Lower lobe of right lung (tissue), 2 donors: ENCODE results near the gene MOSPD2. TPM values are rescaled to one million over a fixed set of nuclear protein-coding genes. Genes with fewer than 3 reads are reported as not detected.

Experiments
- ATAC-seq, 2 donors: fragments of 200-7000 bp; cut with Tn5 transposase; one replicate each; pipeline ENCODE4 v1.9.1; 2020 to 2022; ENCODE audit warnings: mild to moderate bottlenecking in 2 of 2, moderate library complexity in 2 of 2
- DNase-seq: peaks from one replicate; pipeline ENCODE4 v3.0.0-alpha.2; 2020
- H3K27ac ChIP-seq: fragments of 200-600 bp; one replicate; pipeline ENCODE4 v1.8.0; 2022
- H3K27me3 ChIP-seq: fragments of 200-600 bp; one replicate; pipeline ENCODE4 v1.8.0; 2022; ENCODE audit warnings: low read depth
- H3K36me3 ChIP-seq: fragments of 200-600 bp; one replicate; pipeline ENCODE4 v1.8.0; 2022; ENCODE audit warnings: mild to moderate bottlenecking
- H3K4me1 ChIP-seq: fragments of 200-600 bp; one replicate; pipeline ENCODE4 v1.8.0; 2022
- H3K4me3 ChIP-seq: fragments of 200-600 bp; one replicate; pipeline ENCODE4 v1.8.0; 2022; ENCODE audit warnings: mild to moderate bottlenecking
- H3K9me3 ChIP-seq: fragments of 200-600 bp; one replicate; pipeline ENCODE4 v1.8.0; 2022
- intact Hi-C: fragments of 100-400 bp; cut with DNase I; formaldehyde crosslinking; loops from one replicate; pipeline ENCODE4 v1.11.0; 2022
- total RNA-seq: library from RNA; stranded (reverse); fragmentation: NEBNext Ultra II Directional; extraction: Animal tissue kit (Norgen Biotek cat#: 25700); gene quantifications from one replicate; pipeline ENCODE4 v1.2.1, GENCODE V29; 2021
- TF ChIP-seq, protein P1 (sequence below): fragments of 200-600 bp; IDR thresholded peaks from one replicate; pipeline ENCODE4 v1.8.0; 2022; ENCODE audit warnings: antibody characterized with exemption, mild to moderate bottlenecking
- donor health status: DM: no; HTN: yes; CAD: no; lungs with severe emphysema.

The MOSPD2 gene
- total RNA-seq, 1 donor from 2014 or later, result 39.8 TPM

DNA sequence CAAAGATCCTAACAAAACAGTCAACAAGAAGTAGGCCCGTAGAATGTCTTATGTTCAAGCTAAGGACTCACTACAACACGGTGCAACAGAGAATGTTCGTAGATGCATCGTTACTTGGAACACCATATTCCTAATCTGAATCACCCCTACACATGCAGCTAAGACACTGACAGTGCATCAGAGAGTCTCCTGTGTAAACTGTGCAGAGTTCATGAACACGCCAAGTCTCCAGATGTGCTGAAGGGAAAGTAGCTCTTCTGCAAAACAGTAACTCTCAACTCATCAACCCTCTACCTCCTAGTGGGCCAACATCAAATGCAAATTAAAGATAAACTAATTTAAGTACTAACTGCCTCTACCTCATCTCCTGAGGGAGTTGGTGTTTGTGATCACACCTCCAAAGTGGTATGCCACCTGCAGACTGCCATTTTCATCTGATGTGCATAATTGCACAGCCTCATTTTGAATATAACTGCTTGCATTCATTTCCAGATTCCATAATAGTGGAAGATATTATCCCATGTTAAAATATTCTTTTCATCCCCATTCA, 73.5 kb downstream of the MOSPD2 start:
- TF ChIP-seq, protein P1, sequence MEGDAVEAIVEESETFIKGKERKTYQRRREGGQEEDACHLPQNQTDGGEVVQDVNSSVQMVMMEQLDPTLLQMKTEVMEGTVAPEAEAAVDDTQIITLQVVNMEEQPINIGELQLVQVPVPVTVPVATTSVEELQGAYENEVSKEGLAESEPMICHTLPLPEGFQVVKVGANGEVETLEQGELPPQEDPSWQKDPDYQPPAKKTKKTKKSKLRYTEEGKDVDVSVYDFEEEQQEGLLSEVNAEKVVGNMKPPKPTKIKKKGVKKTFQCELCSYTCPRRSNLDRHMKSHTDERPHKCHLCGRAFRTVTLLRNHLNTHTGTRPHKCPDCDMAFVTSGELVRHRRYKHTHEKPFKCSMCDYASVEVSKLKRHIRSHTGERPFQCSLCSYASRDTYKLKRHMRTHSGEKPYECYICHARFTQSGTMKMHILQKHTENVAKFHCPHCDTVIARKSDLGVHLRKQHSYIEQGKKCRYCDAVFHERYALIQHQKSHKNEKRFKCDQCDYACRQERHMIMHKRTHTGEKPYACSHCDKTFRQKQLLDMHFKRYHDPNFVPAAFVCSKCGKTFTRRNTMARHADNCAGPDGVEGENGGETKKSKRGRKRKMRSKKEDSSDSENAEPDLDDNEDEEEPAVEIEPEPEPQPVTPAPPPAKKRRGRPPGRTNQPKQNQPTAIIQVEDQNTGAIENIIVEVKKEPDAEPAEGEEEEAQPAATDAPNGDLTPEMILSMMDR, result no peak
- intact Hi-C loops, result no loop called here
- DNase-seq, result no peak
- H3K27me3 ChIP-seq, result no peaks in the 10 kb centered on the region
- no peaks in the 10 kb centered on the region for H3K9me3 ChIP-seq
- H3K4me3 ChIP-seq, result no peak overlapping the region
- no peaks in the 10 kb centered on the region for H3K4me1 ChIP-seq
- no peak for ATAC-seq
- H3K27ac ChIP-seq, result no peak overlapping the region
- H3K36me3 ChIP-seq, result no peaks in the 10 kb centered on the region

DNA sequence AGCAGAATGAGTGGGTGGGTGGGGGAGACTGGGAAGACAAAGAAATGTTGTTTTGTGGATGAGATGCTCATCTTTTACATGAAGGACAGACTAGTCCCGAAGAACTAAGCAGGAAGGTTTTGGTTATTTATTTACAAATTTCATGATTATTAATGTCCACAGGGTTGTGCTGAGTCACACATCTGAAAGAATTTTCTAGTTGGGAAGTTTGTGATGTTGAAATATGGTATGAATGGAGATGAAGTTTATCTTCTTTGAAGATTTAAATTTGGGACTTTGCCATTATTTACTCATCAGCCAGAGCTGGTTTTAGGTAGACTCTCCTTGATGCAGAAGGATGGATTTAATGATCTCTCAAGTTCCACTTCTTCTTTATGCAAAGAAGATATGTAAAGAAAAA, 75.5 kb downstream of the MOSPD2 start:
- H3K27ac ChIP-seq, result no peak overlapping the region
- no peaks in the 10 kb centered on the region for H3K4me1 ChIP-seq
- no peaks in the 10 kb centered on the region for H3K36me3 ChIP-seq
- H3K4me3 ChIP-seq, result no peak overlapping the region
- H3K27me3 ChIP-seq, result no peaks in the 10 kb centered on the region
- ATAC-seq, result no peak
- no peak for DNase-seq
- intact Hi-C loops, result no loop called here
- no peaks in the 10 kb centered on the region for H3K9me3 ChIP-seq
- TF ChIP-seq, protein P1, result no peak

DNA sequence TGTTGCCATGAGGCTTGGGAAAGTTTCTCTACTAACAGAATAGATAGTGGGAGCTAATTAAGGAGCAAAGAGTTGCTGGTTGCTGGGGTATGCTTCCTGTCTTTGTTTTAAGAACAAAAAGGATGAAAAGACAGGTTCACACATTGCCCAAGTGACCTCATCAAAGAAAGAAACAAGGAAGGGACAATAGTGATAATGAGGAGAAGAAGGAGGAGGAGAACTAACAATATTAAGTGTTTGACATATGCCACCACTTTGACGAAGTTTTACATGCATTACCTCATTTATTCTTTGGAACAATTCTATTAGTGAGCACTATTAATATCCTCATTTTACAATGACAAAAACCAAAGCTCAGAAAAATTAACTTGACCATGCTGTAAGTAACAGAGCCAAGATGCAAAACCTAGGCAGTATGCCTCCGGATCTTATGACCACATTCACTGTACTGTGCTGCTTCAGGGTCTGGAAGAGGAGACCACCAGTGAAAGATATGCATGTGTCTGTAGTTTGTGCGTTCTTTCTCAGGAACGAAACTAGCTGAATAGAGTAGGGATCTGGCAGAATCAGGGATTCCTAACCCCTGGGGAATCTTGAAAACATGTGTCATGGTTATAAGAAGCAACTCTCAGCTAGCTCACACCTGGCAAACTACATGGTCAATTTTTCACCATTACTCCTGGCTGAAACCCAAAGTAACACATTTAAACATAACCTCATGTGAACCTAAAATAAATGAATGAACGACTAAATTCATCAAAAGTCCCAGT, 83.8 kb downstream of the MOSPD2 start:
- ATAC-seq, result no peak

DNA sequence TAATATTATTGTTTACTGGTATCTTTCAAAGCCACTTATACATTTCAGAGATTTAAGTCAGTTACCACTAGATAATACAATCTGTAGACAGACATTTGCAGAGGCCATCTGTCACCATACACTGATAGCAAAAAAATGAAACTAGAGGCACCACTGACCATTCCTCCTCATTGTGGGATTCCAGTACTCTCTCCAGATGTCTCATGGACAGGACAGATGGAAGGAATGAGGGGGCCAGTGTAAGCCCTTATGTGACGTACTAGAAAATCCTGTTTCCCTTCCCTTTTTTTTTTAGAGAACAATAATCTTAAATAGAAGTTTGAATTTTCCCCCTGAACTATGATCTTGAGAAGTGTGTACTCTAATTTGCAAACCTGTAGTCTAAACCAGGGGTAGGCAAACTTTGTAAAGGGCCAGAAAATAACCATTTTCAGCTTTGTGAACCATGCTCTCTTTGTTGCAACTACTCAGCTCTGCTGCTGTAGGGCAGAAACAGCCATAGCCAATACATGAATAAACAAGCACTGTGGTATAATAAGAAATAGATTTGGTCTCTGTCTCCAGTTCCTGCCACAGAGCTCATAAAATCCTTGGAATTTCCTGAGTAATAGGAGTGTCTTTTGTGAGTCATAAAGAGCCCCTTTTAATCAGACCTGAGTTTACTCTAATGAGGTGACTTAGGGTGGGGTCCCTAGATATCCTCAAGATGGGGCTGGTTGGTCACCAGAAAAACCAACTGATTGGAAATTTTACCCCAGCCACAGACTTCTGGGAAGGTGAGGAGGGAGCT, 90.4 kb downstream of the MOSPD2 start:
- TF ChIP-seq, protein P1, result no peak

More for the DNA sequence above, 83.8 kb downstream of the MOSPD2 start:
- no peaks in the 10 kb centered on the region for H3K27me3 ChIP-seq
- intact Hi-C loops, result no loop called here
- no peak overlapping the region for H3K4me3 ChIP-seq
- no peaks in the 10 kb centered on the region for H3K4me1 ChIP-seq
- no peak overlapping the region for H3K27ac ChIP-seq
- TF ChIP-seq, protein P1, result no peak
- no peaks in the 10 kb centered on the region for H3K36me3 ChIP-seq
- no peaks in the 10 kb centered on the region for H3K9me3 ChIP-seq
- DNase-seq, result no peak

DNA sequence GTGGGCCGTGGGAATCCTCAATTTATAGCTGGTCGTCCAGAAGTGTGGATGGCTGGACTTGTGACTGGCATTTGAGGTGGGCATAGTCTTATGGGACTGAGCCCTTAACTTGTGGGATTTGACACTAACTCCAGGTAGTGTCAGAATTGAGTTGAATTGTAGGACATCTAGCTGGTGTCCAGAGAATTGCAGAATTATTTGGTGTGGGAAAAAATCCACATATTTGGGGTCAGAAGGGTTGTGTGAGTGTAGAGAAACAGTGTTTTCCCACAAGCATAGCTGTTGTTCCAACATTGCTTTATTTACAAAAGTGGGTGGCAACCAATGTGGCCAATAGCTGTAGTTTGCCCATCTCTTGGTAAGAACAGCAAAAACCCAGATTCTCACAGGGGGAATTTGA, 91.3 kb downstream of the MOSPD2 start:
- Histone ChIP-seq H3K36me3 (no peaks in the 10 kb centered on the region), H3K27ac (no peak overlapping the region), H3K4me3 (no peak overlapping the region), H3K9me3 (no peaks in the 10 kb centered on the region), H3K27me3 (no peaks in the 10 kb centered on the region), H3K4me1 (no peaks in the 10 kb centered on the region)
- TF ChIP-seq, protein P1, result no peak
- no peak for ATAC-seq
- intact Hi-C loops, result no loop called here
- no peak for DNase-seq

More for the DNA sequence above, 90.4 kb downstream of the MOSPD2 start:
- Histone ChIP-seq H3K27ac (no peak overlapping the region), H3K36me3 (no peaks in the 10 kb centered on the region), H3K9me3 (no peaks in the 10 kb centered on the region), H3K4me3 (no peak overlapping the region), H3K27me3 (no peaks in the 10 kb centered on the region), H3K4me1 (no peaks in the 10 kb centered on the region)
- intact Hi-C loops, result no loop called here
- ATAC-seq (no peak), DNase-seq (no peak)

Other genes with a start within 250 kb of the MOSPD2 start
- gene FANCB, start 352 bp upstream of the MOSPD2 start, total RNA-seq, result 1.5 TPM